HG03175 (cell line): ENCODE results near the gene SCAMP2.
A peak's percentile ranks its signal among the peaks of the same experiment; 100 is the strongest.
"Not testable (repeated sequence)": the region's sequence is repeated elsewhere in the genome, so short reads cannot be mapped to it uniquely, and the experiment has no call there.

Experiments
- ATAC-seq: cut with Tn5 transposase; IDR thresholded peaks from one replicate; pipeline ENCODE4 v1.9.1; 2021; ENCODE audit warnings: mild to moderate bottlenecking, moderate library complexity; ENCODE audit not compliant: unreplicated experiment

SCAMP2 gene, protein sequence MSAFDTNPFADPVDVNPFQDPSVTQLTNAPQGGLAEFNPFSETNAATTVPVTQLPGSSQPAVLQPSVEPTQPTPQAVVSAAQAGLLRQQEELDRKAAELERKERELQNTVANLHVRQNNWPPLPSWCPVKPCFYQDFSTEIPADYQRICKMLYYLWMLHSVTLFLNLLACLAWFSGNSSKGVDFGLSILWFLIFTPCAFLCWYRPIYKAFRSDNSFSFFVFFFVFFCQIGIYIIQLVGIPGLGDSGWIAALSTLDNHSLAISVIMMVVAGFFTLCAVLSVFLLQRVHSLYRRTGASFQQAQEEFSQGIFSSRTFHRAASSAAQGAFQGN

DNA sequence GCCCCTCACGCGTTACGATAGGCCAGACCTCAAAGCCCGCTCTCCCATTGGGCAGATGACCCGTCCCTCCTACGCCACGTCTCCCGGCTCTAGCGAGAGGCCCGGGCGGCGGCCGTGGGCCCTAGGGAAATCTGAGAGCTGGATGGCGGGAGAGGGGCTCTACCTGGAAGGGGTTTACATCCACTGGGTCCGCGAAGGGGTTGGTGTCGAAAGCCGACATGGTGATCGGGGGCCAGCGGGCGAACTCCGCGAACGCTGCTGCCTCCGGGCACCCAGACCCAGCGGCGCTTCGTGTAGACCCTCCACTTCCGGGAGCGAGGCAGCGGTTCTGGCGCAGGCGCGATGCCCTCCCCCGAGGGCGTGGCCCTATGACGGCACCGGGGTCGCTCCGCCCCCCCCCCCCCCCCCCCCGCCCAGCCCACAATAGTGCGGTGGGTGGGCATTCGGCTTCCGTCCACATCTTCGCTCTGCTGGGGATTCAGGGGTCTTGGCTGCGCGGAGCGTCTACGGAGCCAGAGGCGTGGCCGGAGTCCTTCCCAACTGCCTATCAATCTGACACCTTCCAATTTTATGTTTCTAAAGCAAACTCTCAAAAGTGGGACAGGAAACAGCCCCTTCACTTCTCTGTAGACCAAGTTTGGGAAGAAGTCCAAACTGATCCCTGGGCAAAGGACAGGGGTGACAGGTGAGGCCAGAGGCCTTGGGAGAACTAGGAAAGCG, at the start of gene SCAMP2:
Gene SCAMP2 (minus strand): TSS at position 330 of the 720 bp plus-strand sequence. CDS start 110 bp downstream, at position 220.
- peak; percentile 81 for ATAC-seq

DNA sequence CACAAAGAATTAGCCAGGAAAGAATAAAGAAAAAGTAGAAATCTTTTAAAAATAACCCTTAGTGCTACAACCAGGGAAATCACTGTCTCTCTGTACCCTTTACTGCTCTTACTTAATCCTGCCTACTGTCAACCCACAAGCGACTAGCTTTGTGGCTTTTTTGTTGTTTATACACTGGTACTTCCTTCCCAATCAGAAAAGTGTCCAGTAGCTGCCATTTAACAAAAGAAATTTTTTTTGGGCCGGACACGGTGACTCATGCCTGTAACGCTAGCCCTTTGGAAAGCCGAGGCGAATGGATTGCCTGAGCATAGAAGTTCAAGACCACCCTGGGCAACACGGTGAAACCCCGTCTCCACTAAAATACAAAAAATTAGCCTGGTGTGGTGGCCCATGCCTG, 47.3 kb upstream of the SCAMP2 start:
- ATAC-seq = no peak

DNA sequence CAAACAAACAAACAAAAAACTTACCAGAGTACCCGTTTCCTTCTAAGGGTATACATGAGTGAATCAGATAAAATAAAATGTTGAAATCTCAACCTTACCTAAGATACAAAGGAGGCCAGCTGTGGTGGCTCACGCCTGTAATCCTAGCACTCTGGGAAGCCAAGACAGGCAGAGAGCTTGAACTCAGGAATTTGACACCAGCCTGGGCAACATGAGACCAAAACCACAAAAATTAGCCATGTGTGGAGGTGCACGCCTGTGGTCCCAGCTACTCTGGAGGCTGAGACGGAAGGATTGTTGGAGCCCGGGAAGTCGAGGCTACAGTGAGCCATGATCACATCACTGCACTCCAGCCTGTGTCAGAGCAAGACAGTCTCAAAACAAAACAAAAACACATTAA, 44.5 kb upstream of the SCAMP2 start:
- ATAC-seq = no peak

DNA sequence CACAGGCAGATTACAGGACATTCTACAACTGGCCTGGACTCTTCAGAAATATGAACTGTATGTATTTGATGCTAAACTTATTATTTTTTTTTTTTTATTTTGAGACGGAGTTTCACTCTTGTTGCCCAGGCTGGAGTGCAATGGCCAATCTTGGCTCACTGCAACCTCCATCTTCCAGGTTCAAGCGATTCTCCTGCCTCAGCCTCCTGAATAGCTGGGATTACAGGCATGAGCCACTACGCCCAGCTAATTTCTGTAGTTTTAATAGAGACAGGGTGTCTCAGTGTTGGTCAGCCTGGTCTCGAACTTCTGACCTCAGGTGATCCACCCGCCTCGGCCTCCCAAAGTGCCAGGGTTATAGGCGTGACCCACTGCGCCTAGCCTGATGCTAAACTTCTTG, 40.6 kb upstream of the SCAMP2 start:
- not testable (repeated sequence) for ATAC-seq

DNA sequence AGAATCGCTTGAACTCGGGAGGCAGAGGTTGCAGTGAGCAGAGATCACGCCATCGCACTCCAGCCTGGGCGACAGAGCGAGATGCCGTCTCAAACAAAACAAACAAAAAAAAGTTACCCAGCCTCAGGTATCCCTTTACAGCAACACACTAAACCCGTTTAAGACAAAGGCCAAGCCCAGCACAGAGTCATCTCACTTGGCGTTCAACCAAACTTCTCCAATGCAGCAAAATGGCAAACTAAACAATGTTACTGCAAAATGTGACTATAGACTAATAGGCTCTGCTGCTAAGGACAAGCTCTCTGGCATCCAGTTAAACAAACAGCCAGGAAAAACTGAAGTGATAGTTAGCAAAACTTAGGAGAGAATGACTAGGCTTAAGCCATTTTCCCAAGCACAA, 39.9 kb upstream of the SCAMP2 start:
- ATAC-seq = no peak

DNA sequence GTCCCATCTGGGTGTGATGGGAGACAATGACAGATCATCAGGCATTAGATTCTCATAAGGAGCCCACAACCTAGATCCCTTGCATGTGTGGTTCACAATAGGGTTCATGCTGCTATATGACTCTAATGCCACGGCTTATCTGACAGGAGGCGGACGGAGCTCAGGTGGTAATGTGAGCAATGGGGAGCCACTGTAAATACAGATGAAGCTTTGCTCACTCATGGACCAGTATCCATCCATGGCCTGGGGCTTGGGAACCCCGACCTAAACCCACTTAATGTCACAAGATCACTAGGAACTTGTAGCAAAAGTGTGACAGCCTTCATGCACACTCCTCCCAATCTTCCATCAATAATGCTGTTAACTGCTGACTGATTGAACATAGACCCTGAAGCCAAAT, 35.5 kb upstream of the SCAMP2 start:
- no peak for ATAC-seq

GRCh38 chr15:74907163-74907870, 34.2 kb upstream of the SCAMP2 start:
- ATAC-seq = no peak

DNA sequence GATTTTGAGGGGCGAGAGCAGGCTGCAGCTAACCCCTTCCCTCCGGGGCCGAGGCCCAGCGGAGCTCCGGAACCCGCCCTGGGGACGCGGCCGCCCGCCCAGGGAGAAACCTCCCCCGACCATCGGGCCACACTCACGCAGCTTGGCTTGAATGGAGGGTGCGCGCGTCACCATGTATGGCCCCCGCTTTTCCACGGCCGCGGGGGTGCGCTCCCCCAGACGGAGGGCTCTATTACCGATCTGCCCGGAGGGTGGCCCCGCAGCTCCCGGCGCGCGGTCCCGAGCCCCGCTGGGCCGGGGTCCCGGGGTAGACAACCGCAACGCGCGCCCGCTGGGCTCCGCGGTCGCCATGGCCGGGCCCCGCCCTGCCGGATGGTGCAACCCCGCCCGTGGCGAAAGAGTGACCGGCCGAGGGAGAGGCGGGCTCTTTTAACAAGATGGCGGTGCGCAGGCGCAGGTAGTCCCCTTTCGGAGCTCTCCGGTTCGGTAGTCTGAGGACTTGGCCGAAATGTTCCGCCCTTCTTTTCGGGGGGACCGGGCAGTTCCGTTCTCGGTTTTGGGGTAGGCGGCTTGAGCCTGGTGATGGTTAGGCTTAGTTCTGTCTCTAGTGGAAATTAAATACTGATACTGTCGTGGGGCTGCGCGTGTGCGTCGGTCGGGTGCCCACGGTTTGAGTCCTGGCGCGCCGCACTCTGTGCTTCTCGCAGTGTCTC, 33.4 kb upstream of the SCAMP2 start, which contains the start of gene FAM219B:
Gene FAM219B (minus strand): TSS at position 402 of the 713 bp plus-strand sequence. CDS start 51 bp downstream, at position 351.
- ATAC-seq = peak; percentile 84

- peak; percentile 15 for ATAC-seq
These were observed 32.9 kb upstream of the SCAMP2 start for GRCh38 chr15:74906067-74906449.

DNA sequence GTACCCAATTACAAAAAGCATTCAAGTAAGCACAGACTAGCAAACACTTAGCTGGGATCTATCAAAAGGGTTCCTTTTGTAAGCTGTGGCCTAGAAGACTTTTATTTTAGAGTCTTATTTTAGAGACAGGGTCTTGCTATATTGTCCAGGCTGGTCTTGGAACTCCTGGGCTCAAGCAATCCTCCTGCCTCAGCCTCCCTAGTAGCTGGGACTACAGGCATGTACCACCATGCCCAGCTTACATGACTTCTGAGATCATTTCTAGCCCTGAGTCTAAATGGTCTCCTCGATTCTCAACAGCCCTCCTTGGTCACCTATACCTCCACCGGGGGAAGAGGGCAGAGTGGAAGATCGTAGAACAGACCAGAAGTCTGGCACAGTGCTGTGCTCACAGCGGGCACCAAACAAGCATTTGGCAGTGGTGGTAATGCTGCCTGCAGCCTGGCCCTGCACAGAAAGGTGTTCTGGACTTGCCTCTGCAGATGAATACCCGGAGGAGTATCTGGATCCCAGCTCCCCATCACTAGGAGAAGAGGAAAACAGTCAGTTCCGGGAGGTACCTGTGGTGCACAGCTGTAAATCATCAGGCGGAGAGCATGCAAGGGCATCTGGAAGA, 31.1 kb upstream of the SCAMP2 start:
- ATAC-seq = no peak

DNA sequence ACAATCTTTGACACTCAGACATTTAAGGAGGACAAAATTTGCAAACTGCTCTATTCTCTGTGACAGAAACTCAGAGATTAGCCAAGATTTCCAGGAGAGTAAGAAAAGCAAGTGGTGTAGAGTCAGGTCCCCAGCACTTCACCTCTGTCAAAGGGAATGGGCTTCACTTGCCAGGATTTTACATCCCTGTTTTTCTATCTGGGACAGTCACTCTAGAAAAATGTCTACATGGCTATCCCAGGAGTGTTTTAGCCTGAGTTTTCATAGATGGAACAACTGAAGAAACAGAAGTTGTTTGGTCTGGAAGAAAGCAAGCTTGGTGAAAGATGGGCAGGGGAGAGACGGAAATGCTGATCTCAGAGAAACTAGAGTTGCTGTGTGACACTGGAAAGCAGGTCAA, 30.5 kb upstream of the SCAMP2 start:
- ATAC-seq = no peak

DNA sequence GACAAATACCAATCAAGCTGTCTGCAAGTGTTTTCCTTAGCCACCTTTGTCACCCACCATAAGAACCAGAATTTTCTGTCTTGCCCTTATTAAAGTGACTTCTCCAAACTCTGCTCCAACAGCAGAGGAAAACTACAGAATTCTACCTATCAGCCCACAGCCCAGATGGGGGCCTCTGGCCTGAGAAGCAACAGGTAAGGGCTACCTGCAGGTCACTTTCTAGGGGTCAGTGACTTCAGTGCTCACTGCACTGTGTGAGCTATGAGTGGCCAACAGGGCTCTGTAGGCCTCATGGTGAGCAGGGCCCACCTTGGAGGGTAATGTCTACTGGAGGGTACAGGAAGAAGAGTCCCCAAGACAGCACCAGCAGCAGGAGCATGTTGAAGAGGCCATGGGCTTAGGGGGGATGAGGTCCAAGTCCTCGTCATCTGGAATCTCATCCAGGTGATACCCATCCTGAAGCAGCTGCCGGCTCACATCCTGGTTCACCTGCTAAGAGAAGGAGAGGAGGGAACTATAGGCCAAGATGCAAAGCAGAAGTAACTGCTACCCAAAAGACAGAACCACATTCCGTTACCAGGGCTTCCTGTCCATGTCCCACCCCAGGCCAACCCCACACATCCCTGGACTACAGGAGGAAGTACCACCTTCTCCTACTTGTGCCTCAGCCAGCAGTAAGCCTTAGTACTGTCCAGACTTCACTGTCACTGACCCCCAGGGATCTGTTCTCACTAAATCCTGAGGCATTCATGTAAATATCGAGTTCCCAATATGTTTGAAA, 29.3 kb upstream of the SCAMP2 start:
- ATAC-seq = no peak

GRCh38 chr15:74901612-74902063, 28.5 kb upstream of the SCAMP2 start:
- no peak for ATAC-seq

DNA sequence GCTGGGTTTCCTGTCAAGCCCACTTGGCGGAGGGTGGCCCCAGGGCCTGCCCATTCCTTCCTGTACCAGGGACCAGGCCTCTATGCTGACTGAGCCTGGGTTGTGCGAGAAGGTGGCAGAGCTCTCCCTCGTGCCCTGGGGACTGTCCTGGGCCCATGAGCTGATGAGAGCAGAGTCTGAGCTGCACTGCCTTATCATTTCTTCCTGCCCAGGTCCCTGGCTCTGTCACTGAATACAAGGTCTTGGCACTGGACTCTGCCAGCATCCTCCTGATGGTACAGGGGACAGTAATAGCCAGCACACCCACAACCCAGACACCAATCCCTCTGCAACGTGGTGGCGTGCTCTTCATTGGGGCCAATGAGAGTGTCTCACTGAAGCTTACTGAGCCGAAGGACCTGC, 24.1 kb upstream of the SCAMP2 start:
- no peak for ATAC-seq

- ATAC-seq = no peak
These were observed 23.2 kb upstream of the SCAMP2 start for GRCh38 chr15:74896316-74896715.

DNA sequence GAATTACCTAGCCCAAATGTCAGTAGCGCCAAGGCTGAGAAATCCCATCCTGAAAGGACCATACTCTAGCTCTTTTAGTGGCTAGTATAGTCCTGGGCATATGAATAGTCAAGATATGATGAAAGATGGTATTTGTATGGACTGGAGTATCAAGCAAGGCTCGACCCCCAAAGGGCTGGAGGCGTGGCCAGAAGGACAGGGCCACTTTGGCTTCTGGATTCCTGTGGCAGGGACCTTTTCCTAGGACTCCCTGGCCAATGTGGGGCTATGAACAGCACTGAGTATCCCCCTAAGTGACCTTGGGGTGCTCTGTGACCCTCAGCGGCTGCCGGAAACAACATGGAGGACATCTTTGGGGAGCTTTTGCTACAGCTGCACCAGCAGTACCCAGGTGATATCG, 22.7 kb upstream of the SCAMP2 start:
- ATAC-seq = no peak

DNA sequence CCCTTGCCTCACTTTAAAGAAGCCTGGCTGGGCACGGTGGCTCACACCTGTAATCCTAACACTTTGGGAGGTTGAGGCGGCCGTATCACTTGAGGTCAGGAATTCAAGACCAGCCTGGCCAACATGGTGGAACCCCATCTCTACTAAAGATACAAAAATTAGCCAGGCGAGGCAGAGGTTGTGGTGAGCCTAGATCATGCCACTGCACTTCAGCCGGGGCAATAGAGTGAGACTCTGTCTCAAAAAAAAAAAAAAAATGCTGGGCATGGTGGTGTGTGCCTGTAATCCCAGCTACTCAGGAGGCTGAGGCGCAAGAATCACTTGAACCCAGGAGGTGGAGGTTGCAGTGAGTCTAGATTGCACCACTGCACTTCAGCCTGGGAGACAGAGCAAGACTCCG, 21.2 kb upstream of the SCAMP2 start:
- ATAC-seq = not testable (repeated sequence)

GRCh38 chr15:74893627-74894026, 20.5 kb upstream of the SCAMP2 start:
- ATAC-seq = no peak

- ATAC-seq = no peak
These were observed 19.8 kb upstream of the SCAMP2 start for GRCh38 chr15:74892931-74893330.

GRCh38 chr15:74892313-74892712, 19.1 kb upstream of the SCAMP2 start:
- no peak for ATAC-seq
